Measurements from ENCODE around the gene CARM1. TPM values are rescaled to one million over a fixed set of nuclear protein-coding genes. Genes with fewer than 3 reads are reported as not detected.

CARM1 gene
- total and polyA plus RNA-seq, 2 donors (not counting 1 experiment from before 2014, with no cell fraction given) = 33.0 to 34.3 TPM

DNA sequence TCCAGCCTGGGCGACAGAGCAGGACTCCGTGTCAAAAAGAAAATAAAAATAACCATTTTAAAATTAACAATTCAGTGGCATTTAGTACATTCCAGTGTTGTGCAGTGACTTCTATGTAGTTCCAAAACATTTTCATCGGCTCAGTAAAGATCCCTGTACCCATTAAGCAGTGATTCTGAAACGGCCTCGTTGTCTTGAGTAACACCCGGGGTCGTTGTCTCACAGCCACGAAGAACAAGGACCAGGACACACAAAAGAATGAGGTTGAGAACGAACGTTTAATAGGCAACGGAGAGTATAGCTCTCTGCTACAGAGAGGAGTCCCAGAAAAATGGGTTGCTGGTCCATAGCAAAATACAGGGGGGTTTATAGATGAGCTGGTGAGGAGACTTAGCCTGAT, 33.0 kb upstream of the CARM1 start:
- 96% methylated on average over 9 of the region's 11 CpGs for WGBS (ENCODE audit: insufficient coverage)
- TF ChIP-seq, protein P1, sequence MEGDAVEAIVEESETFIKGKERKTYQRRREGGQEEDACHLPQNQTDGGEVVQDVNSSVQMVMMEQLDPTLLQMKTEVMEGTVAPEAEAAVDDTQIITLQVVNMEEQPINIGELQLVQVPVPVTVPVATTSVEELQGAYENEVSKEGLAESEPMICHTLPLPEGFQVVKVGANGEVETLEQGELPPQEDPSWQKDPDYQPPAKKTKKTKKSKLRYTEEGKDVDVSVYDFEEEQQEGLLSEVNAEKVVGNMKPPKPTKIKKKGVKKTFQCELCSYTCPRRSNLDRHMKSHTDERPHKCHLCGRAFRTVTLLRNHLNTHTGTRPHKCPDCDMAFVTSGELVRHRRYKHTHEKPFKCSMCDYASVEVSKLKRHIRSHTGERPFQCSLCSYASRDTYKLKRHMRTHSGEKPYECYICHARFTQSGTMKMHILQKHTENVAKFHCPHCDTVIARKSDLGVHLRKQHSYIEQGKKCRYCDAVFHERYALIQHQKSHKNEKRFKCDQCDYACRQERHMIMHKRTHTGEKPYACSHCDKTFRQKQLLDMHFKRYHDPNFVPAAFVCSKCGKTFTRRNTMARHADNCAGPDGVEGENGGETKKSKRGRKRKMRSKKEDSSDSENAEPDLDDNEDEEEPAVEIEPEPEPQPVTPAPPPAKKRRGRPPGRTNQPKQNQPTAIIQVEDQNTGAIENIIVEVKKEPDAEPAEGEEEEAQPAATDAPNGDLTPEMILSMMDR (IDR thresholded peaks at IDR 0.05) = no peak
- no peak for TF ChIP-seq EZH2 (IDR thresholded peaks at IDR 0.05; ENCODE audit: borderline replicate concordance, insufficient read depth, low read depth, low read length, poor library complexity, severe bottlenecking)
- Mint-ChIP-seq H3K4me3 (no peak overlapping the region), H3K27me3 (no peaks in the 10 kb centered on the region), H3K27ac (no peak overlapping the region), H3K4me1 (peaks cover 14% of the 10 kb centered on the region), H3K9me3 (ENCODE audit: insufficient read depth) (peaks cover 6% of the 10 kb centered on the region)
- no peak overlapping the region for H3K4me2 ChIP-seq (replicated peaks; ENCODE audit: low read depth, low read length, poor library complexity, severe bottlenecking)
- H3K9me3 ChIP-seq (ENCODE audit: control extremely low read depth in 1 of 3, control insufficient read depth in 2 of 3, insufficient read depth in 1 of 3, low read length in 2 of 3) = peaks cover 1 to 31% (median 9%) of the 10 kb centered on the region in 3 donors
- peaks cover 7 to 17% of the 10 kb centered on the region in 2 donors for H3K4me1 ChIP-seq (ENCODE audit: control insufficient read depth in 2 of 2, insufficient read depth in 2 of 2, low read length in 2 of 2)
- H3K36me3 ChIP-seq (replicated peaks in 1 of 2; ENCODE audit: control extremely low read depth in 1 of 2, control insufficient read depth in 1 of 2, extremely low read depth in 1 of 2, insufficient read depth in 2 of 2, low read length in 1 of 2) = no peaks in the 10 kb centered on the region
- CTCF ChIA-PET = interaction anchor here (1.2 kb wide), 1 partner anchor 26 kb away, joined by 5 read pairs; no protein-coding TSS in a partner anchor
- H2AFZ ChIP-seq (ENCODE audit: insufficient read depth, low read depth, low read length, poor library complexity, severe bottlenecking) = no peak overlapping the region
- no peaks in the 10 kb centered on the region for H3K27me3 ChIP-seq (replicated peaks in 1 of 4; ENCODE audit: control extremely low read depth in 1 of 4, control insufficient read depth in 3 of 4, insufficient read depth in 4 of 4, low read length in 3 of 4)
- no peak overlapping the region for H3K27ac ChIP-seq (ENCODE audit: low read length in 2 of 2)
- POLR2A ChIA-PET = no interaction called here
- no peak overlapping the region for H3K9ac ChIP-seq (ENCODE audit: low read length)
- H4K20me1 ChIP-seq (ENCODE audit: control insufficient read depth, insufficient read depth, low read length, poor library complexity, severe bottlenecking) = peaks cover 7% of the 10 kb centered on the region
- H3K4me3 ChIP-seq (ENCODE audit: control extremely low read depth in 1 of 5, extremely low read depth in 1 of 5, insufficient read depth in 1 of 5, low read depth in 2 of 5, low read length in 4 of 5) = no peak overlapping the region
- H3K79me2 ChIP-seq (ENCODE audit: control insufficient read depth, insufficient read depth, low read length) = no peaks in the 10 kb centered on the region
- DNase-seq (peak; percentile 13), ATAC-seq (ENCODE audit: low read depth) (no peak)
- intact Hi-C loops (cut with micrococcal nuclease) = loop anchor here (5.0 kb wide), 1 partner anchor 1021 kb away; the partner anchor contains the start of gene FBXL12
